Erythroblast (primary cell): ENCODE measurements around the gene ABHD15.

Experiments
- GATA1 ChIP-seq: IDR thresholded peaks from 2 replicates; pipeline ENCODE4 v1.6.1; 2011; ENCODE audit warnings: low read depth, mild to moderate bottlenecking, control low read depth, low read length, moderate library complexity
- POLR2A ChIP-seq: IDR thresholded peaks from 2 replicates; pipeline ENCODE4 v1.6.1; 2011; ENCODE audit warnings: mild to moderate bottlenecking, low read length

- no peak for TF ChIP-seq POLR2A
- no peak for TF ChIP-seq GATA1
These were observed 7.2 kb downstream of the ABHD15 start for GRCh38 chr17:29559640-29560039.
